Kidney epithelial cell (primary cell): ENCODE measurements around the gene GRAP. TPM values are rescaled to one million over a fixed set of nuclear protein-coding genes. Genes with fewer than 3 reads are reported as not detected.

Experiments
- DNase-seq: peaks from one replicate; pipeline ENCODE4 v3.0.0-alpha.2; 2010; ENCODE audit warnings: low read depth
- H3K27me3 ChIP-seq: 2 replicates; pipeline ENCODE4 v1.6.0; 2011; ENCODE audit warnings: low read length; ENCODE audit not compliant: control insufficient read depth, insufficient read depth
- H3K36me3 ChIP-seq: 2 replicates; pipeline ENCODE4 v1.5.1; 2011; ENCODE audit warnings: low read length; ENCODE audit not compliant: control insufficient read depth, insufficient read depth
- H3K4me3 ChIP-seq: 2 replicates; pipeline ENCODE4 v1.5.1; 2011; ENCODE audit warnings: low read depth, mild to moderate bottlenecking, control low read depth, low read length
- CTCF ChIP-seq: IDR thresholded peaks from 2 replicates; pipeline ENCODE4 v1.5.1; 2011; ENCODE audit warnings: mild to moderate bottlenecking, moderate library complexity, low read length, control low read depth, inconsistent platforms; ENCODE audit not compliant: insufficient read depth, poor library complexity, severe bottlenecking
- total RNA-seq: library from RNA; depleted of rRNA; stranded (reverse); fragments of >200 nt; gene quantifications from 2 replicates; pipeline ENCODE4 v1.2.3, GENCODE V29; 2015

The GRAP gene
- total RNA-seq, 1 donor from 2014 or later = 1.6 TPM

GRCh38 chr17:18992454-18993130 is 54.2 kb downstream of the GRAP start:
- no peak for TF ChIP-seq CTCF
- DNase-seq = no peak

GRCh38 chr17:18991531-18992315 is 55.0 kb downstream of the GRAP start:
- no peaks in the 10 kb centered on the region for H3K36me3 ChIP-seq
- TF ChIP-seq CTCF = no peak
- H3K4me3 ChIP-seq = no peak overlapping the region
- H3K27me3 ChIP-seq = no peaks in the 10 kb centered on the region
- DNase-seq = no peak

More at GRCh38 chr17:18992454-18993130, 54.2 kb downstream of the GRAP start:
- Histone ChIP-seq H3K36me3 (peaks cover 1% of the 10 kb centered on the region), H3K4me3 (no peak overlapping the region), H3K27me3 (no peaks in the 10 kb centered on the region)

- H3K4me3 ChIP-seq = no peak overlapping the region
- H3K36me3 ChIP-seq = no peaks in the 10 kb centered on the region
- no peak for DNase-seq
- no peaks in the 10 kb centered on the region for H3K27me3 ChIP-seq
- TF ChIP-seq CTCF = no peak
These were observed 56.4 kb downstream of the GRAP start for GRCh38 chr17:18990331-18990730.

- H3K36me3 ChIP-seq = no peaks in the 10 kb centered on the region
- H3K4me3 ChIP-seq = no peak overlapping the region
- no peak for DNase-seq
- no peaks in the 10 kb centered on the region for H3K27me3 ChIP-seq
- no peak for TF ChIP-seq CTCF
These were observed 58.1 kb downstream of the GRAP start for GRCh38 chr17:18988546-18989173.

GRCh38 chr17:18987862-18988545 is 58.8 kb downstream of the GRAP start:
- Histone ChIP-seq H3K27me3 (no peaks in the 10 kb centered on the region), H3K4me3 (no peak overlapping the region), H3K36me3 (no peaks in the 10 kb centered on the region)
- no peak for DNase-seq
- no peak for TF ChIP-seq CTCF
